Measurements from ENCODE around the gene ZNF275. TPM values are rescaled to one million over a fixed set of nuclear protein-coding genes. Genes with fewer than 3 reads are reported as not detected.

ZNF275 gene
- total RNA-seq, 1 donor from 2014 or later = 8.5 TPM

GRCh38 chrX:153305972-153306371 is 28.0 kb upstream of the ZNF275 start:
- no peaks in the 10 kb centered on the region for H3K36me3 Mint-ChIP-seq (ENCODE audit: unreplicated experiment)
- no peak overlapping the region for H3K27ac Mint-ChIP-seq (ENCODE audit: unreplicated experiment)
- no peak overlapping the region for H3K4me3 Mint-ChIP-seq (ENCODE audit: unreplicated experiment)
- H3K9me3 Mint-ChIP-seq (ENCODE audit: unreplicated experiment) = peaks cover 4% of the 10 kb centered on the region
- no peak for DNase-seq
- H3K27me3 Mint-ChIP-seq (ENCODE audit: unreplicated experiment) = peaks cover 4% of the 10 kb centered on the region
- no peaks in the 10 kb centered on the region for H3K4me1 Mint-ChIP-seq (ENCODE audit: low read depth, unreplicated experiment)
- no peak for TF ChIP-seq CTCF (IDR thresholded peaks at IDR 0.05; ENCODE audit: partially characterized antibody, unreplicated experiment)

GRCh38 chrX:153306527-153307115 is 27.3 kb upstream of the ZNF275 start:
- TF ChIP-seq CTCF (IDR thresholded peaks at IDR 0.05; ENCODE audit: partially characterized antibody, unreplicated experiment) = no peak
- H3K4me3 Mint-ChIP-seq (ENCODE audit: unreplicated experiment) = no peak overlapping the region
- no peaks in the 10 kb centered on the region for H3K36me3 Mint-ChIP-seq (ENCODE audit: unreplicated experiment)
- H3K9me3 Mint-ChIP-seq (ENCODE audit: unreplicated experiment) = peaks cover 2% of the 10 kb centered on the region
- peaks cover 4% of the 10 kb centered on the region for H3K27me3 Mint-ChIP-seq (ENCODE audit: unreplicated experiment)
- no peaks in the 10 kb centered on the region for H3K4me1 Mint-ChIP-seq (ENCODE audit: low read depth, unreplicated experiment)
- DNase-seq = no peak
- no peak overlapping the region for H3K27ac Mint-ChIP-seq (ENCODE audit: unreplicated experiment)

DNA sequence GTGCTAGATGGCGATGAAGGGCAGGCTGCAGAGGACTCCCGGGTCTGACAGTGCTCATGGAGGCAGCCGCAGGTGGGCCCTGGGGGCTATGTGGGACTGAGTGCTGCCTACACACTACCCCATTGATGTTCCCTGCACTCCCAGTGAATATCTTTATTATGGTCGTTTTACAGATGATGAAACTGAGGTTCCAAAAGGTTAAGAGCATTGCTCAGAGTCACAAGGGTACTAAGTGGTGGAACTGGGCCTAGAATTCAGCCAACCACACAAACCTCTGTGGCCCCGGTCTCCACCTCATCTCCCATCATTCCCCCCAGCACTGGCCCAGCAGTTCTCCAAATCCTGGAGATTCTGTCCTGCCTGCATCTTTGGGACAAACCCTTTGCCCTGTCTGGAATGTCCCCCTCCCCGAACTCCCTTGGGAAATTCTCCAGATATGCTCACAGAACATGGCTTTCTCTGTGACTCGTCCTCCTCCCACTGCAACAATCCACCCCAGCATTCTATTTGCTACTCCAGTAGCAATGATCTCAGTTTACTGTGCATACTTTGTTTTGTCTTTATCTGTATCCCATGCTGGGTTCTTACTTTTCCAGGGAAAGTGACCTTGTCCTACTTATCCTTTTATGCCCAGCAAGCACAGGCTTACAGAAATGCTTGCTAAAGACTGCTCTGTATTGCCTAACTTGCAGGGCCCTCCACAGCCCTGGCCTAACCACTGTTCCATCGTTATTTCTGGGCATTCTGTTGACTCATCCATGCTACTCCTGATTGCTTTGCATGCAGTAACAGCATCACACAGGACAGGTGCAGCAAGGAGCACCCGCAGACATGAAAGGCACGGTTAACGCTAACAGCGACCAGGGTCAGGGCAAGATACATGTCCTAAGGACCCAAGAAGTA is 26.4 kb upstream of the ZNF275 start:
- no peaks in the 10 kb centered on the region for H3K36me3 Mint-ChIP-seq (ENCODE audit: unreplicated experiment)
- no peak for TF ChIP-seq CTCF (IDR thresholded peaks at IDR 0.05; ENCODE audit: partially characterized antibody, unreplicated experiment)
- no peak for DNase-seq
- no peak overlapping the region for H3K27ac Mint-ChIP-seq (ENCODE audit: unreplicated experiment)
- no peaks in the 10 kb centered on the region for H3K4me1 Mint-ChIP-seq (ENCODE audit: low read depth, unreplicated experiment)
- H3K9me3 Mint-ChIP-seq (ENCODE audit: unreplicated experiment) = peaks cover 2% of the 10 kb centered on the region
- peaks cover 6% of the 10 kb centered on the region for H3K27me3 Mint-ChIP-seq (ENCODE audit: unreplicated experiment)
- no peak overlapping the region for H3K4me3 Mint-ChIP-seq (ENCODE audit: unreplicated experiment)

DNA sequence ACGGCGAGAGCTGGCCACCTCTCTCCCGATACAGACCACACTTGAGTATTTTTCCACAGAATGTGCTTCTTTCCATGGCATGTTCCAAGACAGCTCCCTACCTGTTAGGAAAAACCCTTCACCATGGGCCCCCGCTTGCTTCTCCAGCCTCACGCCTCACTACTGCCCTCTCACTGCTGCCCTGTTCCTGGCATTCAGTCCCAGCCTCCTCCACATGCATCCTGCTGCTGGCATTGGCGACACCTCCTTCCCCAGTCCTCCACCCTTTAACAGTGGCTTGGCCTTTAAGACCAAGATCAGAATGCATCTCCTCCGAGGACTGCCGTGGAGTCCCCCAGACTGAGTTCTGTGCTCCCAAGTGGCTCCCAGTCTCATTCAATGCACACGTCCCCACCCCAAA is 23.1 kb upstream of the ZNF275 start:
- Mint-ChIP-seq H3K27me3 (ENCODE audit: unreplicated experiment) (peaks cover 3% of the 10 kb centered on the region), H3K4me1 (ENCODE audit: low read depth, unreplicated experiment) (no peaks in the 10 kb centered on the region), H3K27ac (ENCODE audit: unreplicated experiment) (no peak overlapping the region), H3K9me3 (ENCODE audit: unreplicated experiment) (no peaks in the 10 kb centered on the region), H3K4me3 (ENCODE audit: unreplicated experiment) (no peak overlapping the region), H3K36me3 (ENCODE audit: unreplicated experiment) (no peaks in the 10 kb centered on the region)
- no peak for TF ChIP-seq CTCF (IDR thresholded peaks at IDR 0.05; ENCODE audit: partially characterized antibody, unreplicated experiment)
- no peak for DNase-seq

DNA sequence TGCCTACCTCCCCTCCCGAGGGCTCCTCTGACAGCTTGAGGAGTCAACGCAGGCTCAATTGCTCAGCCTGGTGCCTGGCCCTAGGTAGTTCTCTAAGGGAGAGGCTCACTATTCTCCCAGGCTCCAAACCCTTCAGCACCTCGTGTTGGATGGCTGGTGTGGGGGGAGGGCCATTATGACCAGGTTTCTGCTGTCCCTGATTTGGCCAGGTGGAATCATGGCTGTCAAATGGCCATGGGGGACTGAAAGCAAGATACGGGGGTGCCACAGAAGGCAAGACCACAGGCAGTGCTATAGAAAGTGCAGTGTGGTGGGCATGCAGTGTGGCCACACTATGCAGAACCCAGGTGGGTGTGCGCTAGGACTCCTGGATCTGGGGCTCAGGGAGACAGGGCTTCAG is 21.9 kb upstream of the ZNF275 start:
- no peaks in the 10 kb centered on the region for H3K4me1 Mint-ChIP-seq (ENCODE audit: low read depth, unreplicated experiment)
- no peak for DNase-seq
- no peak overlapping the region for H3K27ac Mint-ChIP-seq (ENCODE audit: unreplicated experiment)
- no peak overlapping the region for H3K4me3 Mint-ChIP-seq (ENCODE audit: unreplicated experiment)
- no peak for TF ChIP-seq CTCF (IDR thresholded peaks at IDR 0.05; ENCODE audit: partially characterized antibody, unreplicated experiment)
- H3K36me3 Mint-ChIP-seq (ENCODE audit: unreplicated experiment) = no peaks in the 10 kb centered on the region
- peaks cover 3% of the 10 kb centered on the region for H3K27me3 Mint-ChIP-seq (ENCODE audit: unreplicated experiment)
- H3K9me3 Mint-ChIP-seq (ENCODE audit: unreplicated experiment) = no peaks in the 10 kb centered on the region
